DMS153 (cell line): ENCODE results near the gene YWHAE.
A peak's percentile ranks its signal among the peaks of the same experiment; 100 is the strongest.
"Not testable (repeated sequence)": the region's sequence is repeated elsewhere in the genome, so short reads cannot be mapped to it uniquely, and the experiment has no call there.

ENCODE experiments used
- DNase-seq: peaks from one replicate; lab custom pipeline; 2025; lab: John Stamatoyannopoulos, UW

Gene YWHAE

GRCh38 chr17:1399679-1400512 lies at the start of gene YWHAE:
TSS of gene YWHAE (minus strand) at chr17:1400222. CDS start at chr17:1400110, 112 bp downstream.
- DNase-seq: peak; percentile 85

DNA sequence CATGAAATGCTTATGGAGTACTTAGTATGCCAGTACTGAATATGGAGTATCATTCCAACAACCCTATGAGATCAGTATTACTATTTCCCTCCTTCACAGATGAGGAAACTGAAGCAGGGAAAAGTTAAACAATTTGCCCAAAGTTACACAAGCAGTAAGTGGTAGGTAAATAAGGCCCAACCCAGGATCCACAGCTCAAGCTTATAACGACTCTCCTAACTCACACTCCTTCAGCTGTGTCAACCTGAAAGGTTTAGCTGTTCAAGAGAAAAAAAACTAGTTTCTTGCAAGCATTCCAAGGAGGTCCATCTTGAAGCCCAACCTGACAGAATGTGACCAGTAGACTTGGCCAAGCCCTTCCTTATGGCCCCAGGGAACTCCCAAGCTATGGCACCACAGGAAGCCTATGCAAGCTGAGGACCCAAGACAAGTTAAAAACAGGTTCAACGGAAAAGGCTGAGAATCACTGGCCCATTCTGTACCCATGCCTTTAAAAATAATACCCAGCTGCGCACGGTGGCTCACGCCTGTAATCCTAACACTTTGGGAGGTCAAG lies 49.5 kb upstream of the YWHAE start:
- DNase-seq: no peak

DNA sequence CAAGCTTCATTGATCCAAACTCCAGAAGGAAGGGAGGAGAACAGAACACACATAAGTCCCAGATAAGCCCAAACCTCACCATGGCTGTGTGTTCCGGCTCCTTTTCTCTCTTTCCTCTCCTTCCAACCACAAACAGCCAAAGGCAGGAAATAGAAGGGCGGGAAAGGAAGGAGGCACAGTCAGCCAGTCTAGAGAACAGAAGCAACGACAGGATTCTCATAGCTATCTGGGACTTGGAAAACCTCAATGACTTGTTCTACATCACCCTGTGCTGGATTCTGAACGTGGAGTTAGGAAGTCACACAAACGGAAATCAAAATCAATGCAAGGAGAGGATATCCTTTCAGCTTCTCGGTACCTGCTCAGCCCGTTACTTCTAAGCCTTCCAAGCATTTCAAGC lies 47.0 kb upstream of the YWHAE start:
- no peak for DNase-seq

DNA sequence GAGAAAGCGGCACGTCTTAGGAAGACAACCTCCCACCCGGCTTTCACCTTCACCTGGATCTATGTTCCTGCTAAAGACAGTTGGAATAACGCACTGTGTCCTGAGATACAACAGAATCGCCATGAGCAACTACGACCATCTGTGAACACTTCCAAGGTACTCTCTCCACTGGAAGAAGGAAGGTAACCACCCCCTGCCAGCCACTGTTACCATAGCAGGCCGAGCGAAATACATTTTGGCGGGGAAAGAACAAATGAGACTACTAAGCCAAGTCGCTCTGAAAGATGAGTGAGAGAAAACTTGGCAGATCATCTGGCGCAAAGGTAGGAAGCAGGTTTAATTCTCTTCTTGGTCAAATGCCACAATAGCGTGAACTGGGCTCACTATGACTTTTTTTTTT lies 46.2 kb upstream of the YWHAE start:
- no peak for DNase-seq

DNA sequence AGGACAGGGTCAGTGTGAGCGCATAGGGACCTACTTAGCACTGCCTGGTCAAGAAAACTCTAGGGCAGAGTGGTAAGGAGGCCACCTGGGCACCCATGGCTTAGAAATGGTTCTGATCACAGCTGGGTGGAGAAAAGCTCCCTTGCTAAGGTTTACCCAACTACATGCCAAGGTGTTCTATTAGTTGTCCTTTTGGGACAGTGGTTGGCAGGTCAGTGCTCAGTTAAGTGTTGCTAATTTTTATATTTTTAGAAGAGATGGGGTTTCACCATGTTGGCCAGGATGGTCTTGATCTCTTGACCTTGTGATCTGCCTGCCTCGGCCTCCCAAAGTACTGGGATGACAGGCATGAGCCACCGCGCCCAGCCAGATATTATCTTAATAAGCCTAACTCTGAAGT lies 45.7 kb upstream of the YWHAE start:
- not testable (repeated sequence) for DNase-seq

DNA sequence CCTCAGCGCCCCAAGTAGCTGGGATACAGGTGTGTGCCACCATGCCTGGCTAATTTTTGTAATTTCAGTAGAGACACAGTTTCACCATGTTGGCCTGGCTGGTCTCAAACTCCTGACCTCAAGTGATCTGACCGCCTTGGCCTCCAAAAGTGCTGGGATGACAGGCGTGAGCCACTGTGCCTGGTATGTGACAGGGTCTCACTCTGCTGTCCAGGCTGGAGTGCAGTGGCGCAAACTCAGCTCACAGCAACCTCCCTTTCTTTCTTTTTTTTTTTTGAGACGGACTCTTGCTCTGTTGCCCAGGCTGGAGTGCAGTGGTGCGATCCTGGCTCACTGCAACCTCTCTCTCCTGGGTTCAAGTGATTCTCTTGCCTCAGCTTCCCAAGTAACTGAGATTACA lies 42.7 kb upstream of the YWHAE start:
- DNase-seq: not testable (repeated sequence)

- DNase-seq: no peak
Measured at GRCh38 chr17:1442187-1442586, 42.2 kb upstream of the YWHAE start.

DNA sequence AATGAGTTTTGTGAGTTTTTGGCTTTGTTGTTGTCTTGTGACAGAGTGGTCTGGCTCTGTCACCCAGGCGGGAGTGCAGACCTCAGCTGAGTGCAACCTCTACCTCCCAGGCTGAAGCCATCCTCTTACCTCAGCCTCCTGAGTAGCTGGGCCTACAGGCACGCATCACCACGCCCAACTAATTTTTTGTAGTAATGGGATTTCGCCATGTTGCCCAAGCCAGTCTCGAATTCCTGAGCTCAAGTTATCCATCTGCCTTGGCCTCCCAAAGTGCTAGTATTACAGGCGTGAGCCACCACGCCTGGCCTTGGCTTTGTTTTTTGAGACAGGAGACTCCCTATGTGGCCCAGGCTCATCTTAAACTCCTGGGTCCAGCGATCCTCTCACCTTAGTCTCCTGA lies 40.9 kb upstream of the YWHAE start:
- no peak for DNase-seq

DNA sequence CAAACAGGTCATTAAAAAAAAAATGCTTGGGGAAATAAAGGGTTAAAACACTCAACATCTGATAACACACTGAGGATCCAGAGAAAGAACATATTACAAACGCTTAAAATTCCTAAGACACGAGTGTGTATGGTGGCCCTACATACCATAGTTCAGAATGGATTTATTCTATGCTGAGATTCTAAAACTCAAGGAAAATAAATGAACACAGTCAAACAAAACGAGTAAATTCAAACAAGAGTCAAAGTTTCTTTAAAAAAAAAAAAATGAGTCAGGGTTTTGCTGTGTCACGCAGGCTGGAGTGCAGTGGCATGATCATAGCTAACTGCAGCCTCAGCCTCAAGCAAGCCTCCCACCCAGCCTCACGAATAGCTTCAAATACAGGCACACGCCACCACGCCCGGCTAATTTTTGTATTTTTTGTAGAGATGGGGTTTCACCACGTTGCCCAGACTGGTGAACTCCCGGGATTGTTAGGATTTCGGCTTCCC lies 38.6 kb upstream of the YWHAE start:
- no peak for DNase-seq

DNA sequence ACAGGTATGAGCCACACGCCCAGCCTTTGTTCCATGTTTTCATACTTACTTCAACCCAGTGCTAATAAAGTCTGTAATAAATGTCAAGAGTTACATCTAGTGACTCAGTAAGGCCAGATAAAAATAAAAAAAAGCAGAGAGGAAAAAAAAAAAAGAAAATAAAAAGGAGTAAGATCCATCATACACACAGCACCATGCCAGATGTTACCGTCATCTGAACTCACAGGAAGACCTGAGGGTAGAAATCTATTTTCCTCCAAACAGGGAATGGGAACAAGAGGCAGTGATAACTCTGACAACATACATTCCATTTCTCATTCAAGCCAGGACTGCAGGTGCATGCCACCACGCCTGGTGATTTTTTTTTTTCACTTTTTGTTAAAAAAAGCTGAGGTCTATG lies 35.3 kb upstream of the YWHAE start:
- DNase-seq: no peak

- no peak for DNase-seq
Measured at GRCh38 chr17:1434150-1434549, 34.1 kb upstream of the YWHAE start.

- DNase-seq: no peak
Measured at GRCh38 chr17:1431631-1432104, 31.6 kb upstream of the YWHAE start.

DNA sequence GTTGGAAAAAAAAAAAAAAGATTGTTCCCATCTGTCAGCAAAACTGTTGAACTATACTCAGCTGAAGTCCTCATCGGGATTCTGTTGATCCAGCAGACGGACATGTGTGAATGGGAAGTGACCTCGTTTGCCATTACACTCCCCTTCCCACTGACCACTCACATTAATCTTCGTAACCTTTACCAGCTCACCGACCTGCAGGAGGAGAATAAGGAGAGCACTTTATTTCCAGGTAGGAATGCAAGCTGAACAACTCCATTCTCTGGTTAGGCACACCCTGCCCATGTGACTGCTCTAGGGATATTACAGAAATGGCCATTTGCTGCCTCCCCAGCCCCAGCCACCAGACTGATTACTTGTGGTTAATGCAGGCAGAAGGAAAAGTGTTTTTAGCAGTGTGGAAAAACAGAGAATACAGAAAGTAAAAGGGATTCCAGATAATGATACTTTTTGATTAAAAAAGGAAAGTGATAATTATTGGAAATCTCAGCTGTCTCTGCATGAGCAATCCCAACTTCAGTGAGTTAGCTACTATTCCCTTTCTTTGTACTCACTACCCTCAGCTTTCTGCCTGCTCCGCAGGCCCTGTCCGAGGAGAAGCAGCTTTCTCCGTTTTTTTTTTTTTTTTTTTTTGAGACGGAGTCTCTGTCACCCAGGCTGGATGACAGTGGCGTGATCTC lies 23.6 kb upstream of the YWHAE start:
- no peak for DNase-seq

GRCh38 chr17:1422885-1423284 lies 22.9 kb upstream of the YWHAE start:
- no peak for DNase-seq

GRCh38 chr17:1421470-1421869 lies 21.4 kb upstream of the YWHAE start:
- no peak for DNase-seq

DNA sequence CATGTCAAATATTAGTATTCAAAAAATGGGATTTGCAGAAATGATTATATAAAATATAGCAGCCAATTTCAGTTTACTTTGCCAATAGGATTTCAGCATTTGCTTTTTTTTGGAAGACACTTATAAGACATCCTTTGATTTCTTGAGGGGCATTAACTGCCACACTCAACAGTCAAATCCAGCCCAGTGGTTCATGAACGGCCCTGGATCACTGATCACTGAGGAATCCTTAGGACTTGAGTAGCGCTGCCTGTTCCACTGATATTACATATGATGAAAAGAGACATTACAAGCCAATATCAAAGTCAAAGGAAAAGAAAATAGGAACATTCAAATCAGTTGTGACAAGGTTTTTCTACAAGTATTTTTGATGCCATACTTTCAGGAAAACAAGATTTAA lies 21.0 kb upstream of the YWHAE start:
- DNase-seq: no peak

DNA sequence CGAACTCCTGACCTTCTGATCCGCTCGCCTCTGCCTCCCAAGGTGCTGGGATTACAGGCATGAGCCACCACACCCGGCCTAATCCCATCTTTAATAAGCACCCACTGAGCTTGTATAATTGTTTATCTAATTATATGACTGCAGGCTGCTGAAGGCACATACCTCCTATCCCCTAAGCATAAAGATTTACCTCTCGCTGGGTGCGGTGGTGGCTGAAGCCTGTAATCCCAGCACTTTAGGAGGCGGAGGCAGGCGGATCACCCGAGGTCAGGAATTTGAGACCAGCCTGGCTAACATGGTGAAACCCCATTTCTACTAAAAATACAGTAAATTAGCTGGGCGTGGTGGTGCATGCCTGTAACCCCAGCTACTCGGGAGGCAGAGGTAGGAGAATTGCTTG lies 20.1 kb upstream of the YWHAE start:
- DNase-seq: no peak

DNA sequence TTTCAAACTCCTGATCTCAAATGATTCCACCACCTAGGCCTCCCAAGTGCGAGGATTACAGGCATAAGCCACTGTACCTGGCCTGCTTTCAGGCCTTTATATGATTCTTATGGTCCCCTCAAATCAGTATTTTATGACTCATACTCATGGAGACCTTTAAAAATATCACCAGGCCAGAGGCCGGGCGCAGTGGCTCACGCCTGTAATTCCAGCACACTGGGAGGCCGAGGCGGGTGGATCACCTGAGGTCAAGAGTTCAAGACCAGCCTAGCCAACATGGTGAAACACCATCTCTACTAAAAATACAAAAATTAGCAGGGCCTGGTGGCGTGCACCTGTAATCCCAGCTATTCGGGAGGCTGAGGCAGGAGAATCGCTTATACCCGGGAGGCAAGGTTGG lies 18.5 kb upstream of the YWHAE start:
- not testable (repeated sequence) for DNase-seq

- no peak for DNase-seq
Measured at GRCh38 chr17:1416414-1416813, 16.4 kb upstream of the YWHAE start.

GRCh38 chr17:1414634-1415033 lies 14.6 kb upstream of the YWHAE start:
- no peak for DNase-seq

GRCh38 chr17:1414001-1414574 lies 14.1 kb upstream of the YWHAE start:
- DNase-seq: no peak

DNA sequence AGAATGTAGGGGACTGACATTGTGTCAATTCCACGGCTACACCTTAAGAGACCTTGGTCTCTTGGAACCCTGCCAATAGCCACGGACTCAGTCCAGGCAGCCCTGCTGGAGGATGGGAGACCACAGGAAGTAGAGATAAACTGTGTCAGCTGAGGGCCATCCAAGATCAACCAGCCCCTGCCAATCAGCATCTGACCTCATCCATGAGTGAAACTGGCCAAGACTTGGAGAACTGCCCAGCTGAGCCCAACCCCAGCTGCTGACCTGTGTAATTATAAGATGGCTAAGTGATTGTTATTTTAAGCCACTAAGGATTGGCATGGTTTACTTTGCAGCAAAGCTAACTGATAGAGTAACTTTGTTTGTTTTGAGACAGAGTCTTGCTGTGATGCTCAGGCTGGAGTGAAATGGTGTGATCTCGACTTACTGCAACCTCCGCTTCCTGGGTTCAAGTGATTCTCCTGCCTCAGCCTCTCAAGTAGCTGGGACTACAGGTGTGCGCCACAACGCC lies 13.3 kb upstream of the YWHAE start:
- DNase-seq: no peak
